Kidney capillary endothelial cell (primary cell): ENCODE results near the gene GALNT17.

Experiments used
- DNase-seq: peaks from one replicate; pipeline ENCODE4 v3.0.0-alpha.2; 2018; ENCODE audit warnings: low spot score

GALNT17 gene

DNA sequence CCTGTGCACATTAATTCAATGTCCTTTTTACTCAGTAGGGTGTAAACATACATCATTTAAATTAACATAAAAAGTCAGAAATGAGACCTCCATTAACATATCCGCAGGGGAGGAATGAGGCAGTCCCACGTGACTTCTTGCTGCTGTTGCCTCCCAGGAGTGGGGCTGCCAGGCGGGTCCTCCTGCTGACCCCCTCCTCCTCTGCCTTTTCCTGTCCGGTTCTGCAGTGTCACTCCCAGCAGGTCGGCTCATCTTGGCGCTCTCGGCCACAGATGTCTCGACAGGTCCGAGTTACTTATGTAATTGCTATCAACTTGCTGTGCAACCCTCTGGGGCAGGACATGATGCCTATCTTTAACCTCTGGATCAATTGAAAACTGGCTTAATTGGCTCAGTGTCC, 329.6 kb downstream of the GALNT17 start:
- no peak for DNase-seq

DNA sequence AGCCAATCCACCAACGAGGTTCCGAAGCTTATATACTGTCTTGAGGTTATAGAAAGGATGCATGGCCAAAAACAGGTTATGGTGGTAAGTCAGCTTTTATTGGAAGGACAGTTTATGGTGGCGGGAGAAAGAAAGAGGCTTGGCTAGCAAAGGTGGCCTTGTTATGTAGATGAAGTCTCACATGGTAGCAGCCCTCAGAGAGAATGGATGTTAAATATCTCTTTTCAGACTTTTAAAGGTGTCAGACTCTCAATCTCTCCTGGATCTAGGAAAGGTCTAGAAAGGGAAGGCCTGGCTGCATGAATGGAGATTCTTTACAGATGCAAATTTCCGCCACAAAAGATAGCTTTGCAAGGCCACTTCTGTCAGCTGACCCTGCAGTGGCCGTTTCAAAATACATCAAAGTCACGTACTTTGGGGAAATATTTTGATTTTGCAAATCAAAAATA, 333.8 kb downstream of the GALNT17 start:
- no peak for DNase-seq

DNA sequence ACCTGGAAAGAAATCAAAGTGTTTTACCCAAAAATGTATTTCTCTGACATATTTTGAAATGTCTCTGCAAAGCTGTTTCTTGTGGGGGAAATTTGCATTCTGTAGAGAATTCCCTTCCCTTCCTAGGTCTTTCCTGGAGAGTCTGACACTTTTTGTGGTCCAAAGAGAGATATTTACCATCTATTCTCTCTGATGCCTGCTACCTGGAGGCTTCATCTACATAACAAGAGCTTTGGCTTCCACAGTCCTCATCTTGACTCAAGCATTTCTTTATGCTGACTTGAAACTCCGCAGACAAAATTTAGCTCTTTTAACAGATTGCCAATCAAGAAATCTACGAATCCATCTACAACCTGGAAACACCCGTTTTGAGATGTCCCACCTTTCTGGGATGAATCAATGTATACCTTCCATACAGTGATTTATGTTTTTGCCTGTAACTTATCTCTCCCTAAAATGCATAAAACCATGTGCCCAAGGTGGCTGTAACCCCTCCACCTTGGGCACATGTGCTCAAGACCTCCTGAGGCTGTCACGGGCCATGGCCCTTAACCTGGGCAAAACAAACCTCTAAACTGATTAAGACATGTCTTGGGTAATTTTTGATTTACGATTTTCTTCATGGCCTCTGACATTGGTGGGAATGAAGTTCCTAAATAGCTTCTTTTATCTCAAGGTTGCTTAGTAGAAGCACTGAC, 334.7 kb downstream of the GALNT17 start:
- no peak for DNase-seq

DNA sequence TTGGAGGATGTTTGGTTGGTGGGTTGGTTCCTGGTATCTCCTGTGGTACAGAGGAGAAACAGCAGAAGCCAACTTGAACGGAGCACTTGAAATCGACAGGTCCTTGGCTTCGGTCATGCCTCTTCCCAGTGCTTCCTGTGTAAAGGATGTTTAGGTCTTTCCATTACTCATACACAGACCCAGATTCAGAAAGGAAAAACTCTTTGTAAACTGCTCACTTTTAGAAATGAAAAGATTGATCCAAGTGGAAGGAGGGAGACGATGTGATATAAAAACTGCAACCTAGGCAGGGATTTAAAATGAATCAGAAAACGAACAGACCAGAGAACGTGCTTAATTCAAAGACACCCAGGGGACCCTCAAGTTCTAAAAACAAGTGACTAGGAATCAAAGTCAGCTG, 338.4 kb downstream of the GALNT17 start:
- no peak for DNase-seq

DNA sequence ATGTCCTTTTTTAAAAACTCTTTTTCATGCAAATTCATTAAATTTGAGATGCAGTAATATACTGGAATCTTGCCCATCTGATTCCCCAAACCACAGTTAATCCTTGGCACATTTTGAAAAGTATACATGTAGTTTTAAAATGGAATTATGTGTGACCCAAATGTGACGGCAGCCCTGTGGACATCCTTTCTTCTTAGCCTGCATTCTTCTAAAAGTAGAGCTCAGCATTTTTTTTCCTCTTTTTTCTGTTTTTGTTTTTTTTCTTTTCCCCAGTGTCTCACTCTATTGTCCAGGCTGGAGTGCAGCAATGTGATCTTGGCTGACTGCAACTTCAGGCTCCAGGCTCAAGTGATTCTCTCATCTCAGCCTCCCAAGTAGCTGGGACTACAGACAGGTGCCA, 338.9 kb downstream of the GALNT17 start:
- DNase-seq: no peak

DNA sequence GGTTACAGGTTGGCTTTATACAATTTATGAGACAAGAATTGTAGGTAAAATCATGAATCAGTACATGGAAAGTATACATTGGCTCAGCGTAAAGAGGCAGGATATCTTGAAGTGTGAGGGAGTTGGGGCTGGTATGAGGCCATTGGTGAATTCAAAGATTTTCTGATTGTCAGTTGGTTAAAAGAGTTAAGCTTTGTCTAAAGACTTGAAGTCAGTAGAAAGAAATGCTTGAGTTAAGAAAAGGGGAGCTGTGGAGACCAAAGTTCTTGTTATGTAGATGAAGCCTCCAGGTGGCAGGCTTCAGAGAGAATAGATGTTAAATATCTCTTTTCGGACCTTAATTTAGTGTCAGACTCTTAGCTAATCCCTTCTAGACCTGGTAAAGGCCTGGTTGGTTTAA, 341.0 kb downstream of the GALNT17 start:
- DNase-seq: no peak

DNA sequence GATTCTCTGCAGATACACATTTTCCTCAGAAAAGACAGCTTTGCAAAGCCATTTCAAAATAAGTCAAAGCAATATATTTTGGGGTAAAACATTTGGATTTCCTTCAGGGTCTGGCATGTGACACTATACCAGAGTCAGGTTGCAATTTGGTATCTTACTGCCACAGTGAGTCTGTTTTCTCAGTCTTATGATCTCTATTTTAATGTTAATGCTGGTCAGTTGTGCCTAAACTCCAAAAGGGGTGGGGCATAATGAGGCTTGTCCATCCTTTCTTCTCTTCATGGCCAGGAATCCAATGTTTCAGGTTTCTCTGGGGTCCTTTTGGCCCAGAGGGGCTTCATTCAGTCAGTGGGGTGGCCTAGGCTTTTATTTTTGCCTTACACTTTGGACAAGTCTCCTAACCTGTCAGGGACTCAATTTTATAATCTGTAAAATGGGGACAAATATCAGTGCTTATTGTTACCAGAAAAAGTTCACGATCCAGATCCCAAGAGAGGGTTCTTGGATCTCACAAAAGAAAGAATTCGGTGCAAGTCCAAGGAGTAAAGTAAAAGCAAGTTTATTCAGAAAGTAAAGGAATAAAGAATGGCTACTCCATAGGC, 341.5 kb downstream of the GALNT17 start:
- DNase-seq: no peak

DNA sequence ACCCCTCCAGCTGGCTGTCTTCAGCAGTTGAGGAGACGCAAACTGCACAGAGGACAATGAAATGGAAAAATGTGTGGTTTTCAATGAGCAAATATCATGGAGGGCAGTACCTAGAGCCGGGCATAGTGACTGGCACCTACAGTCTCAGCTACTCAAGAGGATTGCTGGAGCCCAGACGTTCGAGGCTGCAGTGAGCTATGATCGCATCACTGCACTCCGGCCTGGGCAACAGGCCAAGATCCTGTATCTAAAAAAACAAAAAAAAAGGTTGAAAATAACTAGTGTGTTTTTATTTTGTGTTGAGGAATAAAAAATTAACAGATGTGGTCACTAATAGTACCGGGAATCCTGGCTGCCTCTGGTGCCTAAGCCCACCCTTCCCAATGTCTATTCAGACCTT, 345.5 kb downstream of the GALNT17 start:
- DNase-seq: no peak

DNA sequence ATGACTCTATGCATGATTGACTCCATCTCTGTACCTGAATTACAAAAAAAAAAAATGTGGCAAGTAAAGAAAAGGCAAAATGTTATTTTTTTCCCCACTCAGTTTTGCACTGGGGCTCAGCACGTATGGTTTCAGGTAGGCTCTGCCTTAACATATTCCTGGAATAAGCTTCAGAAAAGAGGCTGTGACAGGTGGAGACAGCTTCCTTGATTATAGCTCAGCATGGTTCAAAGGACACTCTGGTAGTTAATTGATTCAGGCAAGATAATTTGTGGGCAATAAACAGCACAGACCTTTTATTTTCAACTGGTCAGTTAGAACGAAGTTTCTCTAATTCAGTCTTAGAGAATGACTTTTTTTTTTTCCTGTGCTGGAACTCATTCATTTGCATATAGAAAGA, 347.3 kb downstream of the GALNT17 start:
- DNase-seq: no peak

DNA sequence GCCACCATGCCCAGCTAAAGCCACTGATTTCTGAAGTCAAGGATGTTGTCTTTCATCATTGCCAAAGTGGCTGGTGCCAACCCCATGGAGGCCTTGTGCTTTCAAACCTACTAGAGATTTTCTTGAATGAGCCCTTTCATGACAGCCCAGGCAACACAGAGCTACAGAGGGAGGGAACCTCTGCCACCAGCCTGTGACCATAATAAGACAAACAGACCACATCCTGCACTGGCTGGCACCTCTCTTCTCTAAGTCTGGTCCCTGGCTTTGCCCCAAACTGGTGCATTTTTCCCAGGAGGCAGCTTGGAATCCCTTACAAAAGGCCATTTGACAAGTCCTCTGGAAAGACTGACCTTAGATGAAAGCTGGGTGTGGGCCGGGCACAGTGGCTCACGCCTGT, 348.8 kb downstream of the GALNT17 start:
- DNase-seq: no peak

DNA sequence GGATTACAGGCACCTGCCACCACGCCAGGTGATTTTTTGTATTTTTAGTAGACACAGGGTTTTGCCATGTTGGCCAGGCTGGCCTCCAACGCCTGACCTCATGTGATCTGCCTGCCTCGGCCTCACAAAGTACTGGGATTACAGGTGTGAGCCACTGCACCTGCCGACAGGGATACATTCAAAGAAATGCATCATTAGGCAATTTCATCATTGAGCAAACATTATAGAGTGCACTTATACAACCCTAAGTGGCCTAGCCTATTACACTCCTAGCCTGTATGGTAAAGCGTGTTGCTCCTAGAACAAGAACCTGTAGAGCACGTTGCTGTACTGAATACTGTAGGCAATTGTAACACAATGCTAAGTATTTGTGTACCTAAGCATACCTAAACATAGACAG, 350.3 kb downstream of the GALNT17 start:
- no peak for DNase-seq

DNA sequence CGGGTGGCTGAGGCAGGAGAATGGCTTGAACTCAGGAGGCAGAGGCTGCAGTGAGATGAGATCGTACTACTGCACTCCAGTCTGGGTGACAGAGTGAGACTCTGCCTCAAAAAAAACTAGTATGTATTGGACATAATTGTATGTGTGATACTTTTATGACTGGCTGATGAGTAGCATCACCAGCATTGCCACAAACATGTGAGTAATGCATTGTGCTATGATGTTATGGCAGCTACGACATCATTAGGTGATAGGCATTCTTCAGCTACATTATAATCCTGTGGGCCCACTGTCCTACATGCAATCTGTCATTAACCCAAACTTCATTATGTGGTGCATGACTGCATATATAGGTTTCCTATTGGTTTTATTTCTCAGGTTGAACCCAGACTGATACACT, 352.4 kb downstream of the GALNT17 start:
- DNase-seq: no peak

DNA sequence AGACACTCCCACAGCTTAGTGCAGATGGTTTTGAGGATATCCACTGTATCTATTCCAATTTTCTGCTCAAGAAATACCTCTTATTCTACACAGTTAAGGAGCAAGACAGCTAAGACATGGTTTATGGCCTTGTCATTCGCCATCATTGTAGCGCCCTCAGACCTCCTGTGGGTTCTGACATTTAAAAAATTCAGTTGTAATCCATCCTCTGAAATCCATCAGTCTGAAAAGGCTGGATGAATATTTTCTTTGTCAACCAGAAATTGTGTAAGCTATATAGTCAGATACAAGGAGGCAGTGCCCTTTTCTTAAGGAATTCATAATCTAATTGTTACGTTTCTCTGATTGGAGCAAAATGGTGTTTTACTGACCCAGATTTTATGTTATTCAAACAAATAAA, 353.6 kb downstream of the GALNT17 start:
- DNase-seq: no peak

DNA sequence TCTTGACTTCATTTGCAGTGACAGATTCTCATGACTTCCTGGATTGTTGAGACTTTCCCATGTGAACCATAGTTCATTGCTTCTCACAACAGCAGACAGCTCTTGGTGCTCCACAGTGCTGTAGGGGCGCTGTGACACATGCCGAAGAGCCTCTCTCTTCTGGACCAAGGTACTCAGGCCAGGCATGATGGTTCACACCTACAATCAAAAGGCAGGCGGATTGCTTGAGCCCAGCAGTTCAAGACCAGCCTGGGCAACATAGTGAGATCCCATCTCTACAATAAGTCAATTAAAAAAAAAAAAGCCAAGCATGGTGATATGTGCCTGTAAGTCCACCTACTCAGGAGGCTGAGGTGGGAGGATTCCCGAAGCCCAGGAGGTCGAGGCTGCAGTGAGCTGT, 354.5 kb downstream of the GALNT17 start:
- DNase-seq: no peak

DNA sequence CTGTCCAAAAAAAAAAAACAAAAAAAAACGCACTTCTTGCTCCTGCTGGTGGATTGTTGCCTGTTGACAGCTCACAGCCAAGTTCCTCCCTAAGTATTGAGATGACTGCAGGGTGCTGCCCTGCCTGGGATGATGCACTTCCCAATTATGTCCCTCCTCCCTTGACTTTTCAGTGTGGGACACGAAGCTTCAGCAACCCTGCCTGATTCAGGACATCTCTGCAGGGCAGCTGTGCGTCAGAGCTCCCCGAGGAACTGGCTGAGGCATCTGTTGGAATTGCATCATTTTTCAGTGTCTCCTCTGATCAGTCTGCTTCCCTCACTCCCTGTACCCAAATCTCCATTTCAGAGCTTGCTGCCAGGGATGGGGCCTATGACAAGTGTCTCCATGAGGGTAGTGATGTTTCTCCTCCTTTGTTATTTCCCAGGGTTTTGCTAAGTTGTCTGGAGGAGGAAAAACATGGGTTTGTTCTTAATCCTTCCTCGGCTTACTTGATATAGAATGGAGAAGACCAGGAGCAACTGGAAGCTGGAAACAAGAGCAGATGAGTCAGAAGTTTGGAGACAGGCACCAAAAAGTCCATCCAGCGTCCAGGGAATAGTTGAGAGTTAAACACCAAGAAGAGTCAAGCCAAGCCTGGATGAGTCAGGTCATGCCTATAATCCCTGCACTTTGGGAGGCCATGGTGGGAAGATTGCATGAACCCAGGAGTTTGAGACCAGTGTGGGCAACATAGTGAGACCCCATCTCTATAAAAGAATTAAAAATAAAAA, 355.1 kb downstream of the GALNT17 start:
- DNase-seq: no peak

DNA sequence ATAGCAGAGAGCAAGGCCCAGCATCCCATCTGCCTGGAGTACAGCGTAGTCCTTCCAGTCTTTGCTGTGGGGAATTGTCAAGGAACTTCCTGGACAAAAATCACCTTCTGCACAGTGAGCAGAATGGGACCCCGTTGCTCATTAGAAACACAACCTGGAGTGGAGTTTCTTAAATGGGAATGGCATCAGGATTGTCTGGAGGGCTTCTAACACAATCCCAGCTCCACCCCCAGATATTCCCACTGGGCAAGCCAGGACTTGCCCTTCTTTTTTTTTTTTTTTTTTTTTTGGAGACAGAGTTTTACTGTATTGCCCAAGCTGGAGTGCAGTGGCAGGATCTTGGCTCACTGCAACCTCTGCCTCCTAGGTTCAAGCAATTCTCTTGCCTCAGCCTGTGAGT, 356.4 kb downstream of the GALNT17 start:
- DNase-seq: no peak

DNA sequence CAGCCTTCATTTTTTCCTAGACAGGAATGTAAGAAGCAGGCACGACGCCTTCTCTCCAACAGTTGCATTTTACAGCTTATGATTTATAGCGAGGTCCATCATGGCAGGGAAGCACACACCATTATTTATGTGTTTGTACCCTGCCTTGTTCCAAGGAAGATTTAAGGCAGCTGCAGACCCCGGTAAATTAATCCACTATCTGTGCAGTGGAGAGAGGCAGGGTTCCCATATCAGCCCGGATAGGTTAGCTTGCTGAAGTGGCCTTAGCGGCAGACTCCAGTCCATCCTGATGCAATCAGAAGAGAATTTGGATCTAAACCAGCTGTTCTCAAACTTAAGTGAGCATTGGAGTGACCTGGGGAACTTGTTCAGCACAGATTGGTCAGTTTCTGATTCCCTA, 359.4 kb downstream of the GALNT17 start:
- DNase-seq: no peak

DNA sequence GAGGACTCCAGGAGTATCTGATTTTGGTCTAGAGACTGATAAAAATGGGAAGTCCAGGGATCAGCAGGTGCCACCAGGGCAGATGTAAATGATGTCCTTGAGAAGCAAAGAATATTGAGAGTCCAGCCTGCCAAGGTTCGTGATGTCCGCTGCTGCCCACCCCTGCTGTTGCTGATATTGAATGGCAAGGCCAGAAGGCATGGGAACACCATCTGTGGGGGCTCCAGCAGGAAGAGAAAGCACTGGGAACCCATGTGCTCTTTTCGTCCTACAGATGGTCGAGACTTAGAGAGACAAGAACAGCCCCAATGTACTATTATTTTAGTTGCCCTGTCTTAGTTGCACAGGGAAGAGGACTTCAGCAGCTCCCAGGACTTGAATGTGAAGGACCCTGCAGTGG, 363.9 kb downstream of the GALNT17 start:
- no peak for DNase-seq

DNA sequence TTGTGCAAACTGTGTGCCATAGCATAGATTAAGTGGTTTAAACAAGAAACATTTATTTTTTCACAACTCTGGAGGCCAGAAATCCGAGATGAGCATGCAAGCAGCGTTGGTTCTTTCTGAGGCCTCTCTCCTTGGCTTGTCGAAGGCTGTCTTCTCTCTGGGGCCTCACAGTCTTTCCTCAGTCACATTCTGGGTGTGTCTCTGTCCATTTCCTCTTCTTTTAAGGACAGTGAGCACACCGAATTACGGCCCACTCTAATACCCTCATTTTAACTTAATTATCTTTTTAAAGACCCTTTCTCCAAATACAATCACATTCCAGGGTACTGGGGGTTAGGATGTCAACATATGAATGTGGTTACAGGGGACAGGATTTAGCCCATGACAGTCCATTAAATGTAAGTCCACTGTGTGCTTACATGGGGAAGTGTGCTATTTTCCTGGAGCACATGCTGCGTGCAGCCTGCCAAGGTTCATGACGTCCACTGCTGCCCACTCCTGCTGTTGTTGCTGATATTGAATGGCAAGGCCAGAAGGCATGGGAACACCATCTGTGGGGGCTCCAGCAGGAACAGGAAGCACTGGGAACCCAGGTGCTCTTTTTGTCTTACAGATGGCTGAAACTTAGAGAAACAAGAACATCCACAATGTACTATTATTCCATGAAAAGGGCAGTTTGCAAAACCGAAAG, 365.5 kb downstream of the GALNT17 start:
- DNase-seq: no peak

DNA sequence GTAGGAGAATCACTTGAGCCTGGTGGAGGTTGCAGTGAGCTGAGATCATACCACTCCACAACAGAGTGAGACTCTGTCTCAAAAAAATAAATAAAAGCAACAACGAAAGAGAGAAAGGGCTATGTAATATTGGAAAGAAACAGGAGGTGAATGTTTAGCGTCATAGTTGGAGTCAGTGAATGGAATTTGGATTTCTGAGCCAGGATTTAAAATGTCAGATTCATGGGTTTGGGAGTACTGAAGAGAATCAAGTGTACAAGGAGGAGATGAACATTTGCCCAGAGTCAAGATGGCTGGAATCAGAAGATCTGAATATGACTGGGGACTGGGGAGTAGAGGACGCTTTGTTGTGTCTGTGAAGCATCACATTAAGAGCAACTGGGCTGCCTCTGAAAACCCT, 366.4 kb downstream of the GALNT17 start:
- no peak for DNase-seq

DNA sequence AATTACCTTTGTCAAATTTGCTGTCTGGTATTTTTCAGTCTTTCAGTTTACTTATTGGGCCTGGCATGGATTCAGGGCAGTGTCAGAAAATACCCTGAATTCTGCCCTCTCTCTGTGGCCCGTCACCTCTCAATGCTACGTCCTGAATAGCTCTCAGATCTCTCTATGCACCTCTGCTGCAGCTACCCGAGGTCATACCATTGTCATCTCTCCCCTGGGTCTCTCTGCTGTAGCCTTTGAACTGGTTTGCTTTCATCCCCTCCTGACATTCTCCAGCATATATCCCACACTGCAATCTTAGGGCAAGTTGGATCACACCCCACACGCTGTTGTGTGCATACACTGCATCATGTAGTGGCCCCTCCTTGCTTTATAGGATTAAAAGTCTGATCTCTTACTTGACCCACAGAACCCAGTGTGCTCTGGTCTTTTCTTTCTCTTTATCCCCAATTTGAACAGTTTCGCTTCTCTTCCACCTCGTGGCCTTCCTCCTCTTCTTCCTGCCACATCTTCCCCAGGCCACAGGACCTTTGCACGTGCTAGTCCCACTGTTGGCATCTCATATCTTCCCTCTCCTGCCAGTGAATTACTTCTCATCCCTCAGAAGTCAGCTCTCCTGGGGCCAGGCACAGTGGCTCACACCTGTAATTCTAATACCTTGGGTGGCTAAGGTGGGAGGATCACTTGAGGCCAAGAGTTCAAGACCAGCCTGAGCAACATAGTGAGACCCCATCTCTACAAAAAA, 372.9 kb downstream of the GALNT17 start:
- no peak for DNase-seq

DNA sequence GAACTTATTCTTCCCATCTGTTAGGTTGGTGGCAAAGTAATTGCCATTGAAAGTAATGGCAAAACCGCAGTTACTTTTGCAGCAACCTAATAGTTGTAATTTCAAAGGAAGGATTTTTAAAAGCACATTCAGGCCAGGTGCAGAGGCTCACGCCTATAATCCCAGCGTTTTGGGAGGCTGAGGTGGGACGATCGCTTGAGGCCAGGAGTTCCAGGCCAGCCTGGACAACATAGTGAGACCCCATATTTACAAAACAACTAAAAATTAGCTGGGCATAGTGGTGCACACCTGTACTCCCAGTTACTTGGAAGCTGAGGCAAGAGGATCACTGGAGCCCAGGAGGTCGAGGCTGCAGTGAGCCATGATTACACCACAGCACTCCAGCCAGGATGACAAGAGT, 374.9 kb downstream of the GALNT17 start:
- no peak for DNase-seq
